Measurements from ENCODE around the gene MS4A13. TPM values are rescaled to one million over a fixed set of nuclear protein-coding genes. Genes with fewer than 3 reads are reported as not detected.
"Not testable (repeated sequence)": the region's sequence is repeated elsewhere in the genome, so short reads cannot be mapped to it uniquely, and the experiment has no call there.

The MS4A13 gene
- not detected for total RNA-seq
- long read RNA-seq = 0 reads

GRCh38 chr11:60515144-60515855, at the start of gene MS4A13:
MS4A13 (plus strand) TSS chr11:60515392; CDS start chr11:60518084, 2,692 bp downstream.
- DNase-seq (ENCODE audit: missing footprints) (peak; percentile 73), ATAC-seq (no peak)
- intact Hi-C loops (cut with DNase I) = no loop called here

GRCh38 chr11:60468829-60469228, 46.4 kb upstream of the MS4A13 start:
- ATAC-seq (no peak), DNase-seq (ENCODE audit: missing footprints) (no peak)
- intact Hi-C loops (cut with DNase I) = no loop called here

- intact Hi-C loops (cut with DNase I) = no loop called here
- no peak for ATAC-seq
- DNase-seq (ENCODE audit: missing footprints) = no peak
Measured at GRCh38 chr11:60469723-60470122, 45.5 kb upstream of the MS4A13 start.

- ATAC-seq = peak; percentile 23
Measured at GRCh38 chr11:60477035-60477445, 38.2 kb upstream of the MS4A13 start.

GRCh38 chr11:60482361-60482760, 32.8 kb upstream of the MS4A13 start:
- intact Hi-C loops (cut with DNase I) = no loop called here
- ATAC-seq (no peak), DNase-seq (ENCODE audit: missing footprints) (no peak)

More at GRCh38 chr11:60477035-60477445, 38.2 kb upstream of the MS4A13 start:
- DNase-seq (ENCODE audit: missing footprints) = no peak
- intact Hi-C loops (cut with DNase I) = no loop called here

- DNase-seq (ENCODE audit: missing footprints) (no peak), ATAC-seq (no peak)
- intact Hi-C loops (cut with DNase I) = no loop called here
Measured at GRCh38 chr11:60485987-60486386, 29.2 kb upstream of the MS4A13 start.

- intact Hi-C loops (cut with DNase I) = no loop called here
Measured at GRCh38 chr11:60492488-60493009, 22.6 kb upstream of the MS4A13 start, which contains the start of gene MS4A12. MS4A12 (plus strand) TSS chr11:60492778; CDS start chr11:60497319, 4,541 bp downstream.

GRCh38 chr11:60493454-60493853, 21.7 kb upstream of the MS4A13 start:
- intact Hi-C loops (cut with DNase I) = no loop called here
- DNase-seq (ENCODE audit: missing footprints) = no peak
- no peak for ATAC-seq

More at GRCh38 chr11:60492488-60493009, 22.6 kb upstream of the MS4A13 start, which contains the start of gene MS4A12:
- ATAC-seq = no peak
- no peak for DNase-seq (ENCODE audit: missing footprints)

- intact Hi-C loops (cut with DNase I) = no loop called here
- DNase-seq (ENCODE audit: missing footprints) (no peak), ATAC-seq (no peak)
Measured at GRCh38 chr11:60498399-60498798, 16.8 kb upstream of the MS4A13 start.

GRCh38 chr11:60498853-60499252, 16.3 kb upstream of the MS4A13 start:
- intact Hi-C loops (cut with DNase I) = no loop called here

GRCh38 chr11:60500276-60500910, 14.8 kb upstream of the MS4A13 start:
- ATAC-seq (no peak), DNase-seq (ENCODE audit: missing footprints) (no peak)
- intact Hi-C loops (cut with DNase I) = no loop called here

More at GRCh38 chr11:60498853-60499252, 16.3 kb upstream of the MS4A13 start:
- ATAC-seq = no peak
- DNase-seq (ENCODE audit: missing footprints) = peak; percentile 55

GRCh38 chr11:60502221-60502775, 12.9 kb upstream of the MS4A13 start:
- intact Hi-C loops (cut with DNase I) = no loop called here
- DNase-seq (ENCODE audit: missing footprints) (no peak), ATAC-seq (no peak)

- DNase-seq (ENCODE audit: missing footprints) (no peak), ATAC-seq (no peak)
- intact Hi-C loops (cut with DNase I) = no loop called here
Measured at GRCh38 chr11:60504219-60504905, 10.8 kb upstream of the MS4A13 start.

- DNase-seq (ENCODE audit: missing footprints); intact Hi-C loops (cut with DNase I); ATAC-seq: not testable (repeated sequence)
Measured at GRCh38 chr11:60509609-60510008, 5.6 kb upstream of the MS4A13 start.

- intact Hi-C loops (cut with DNase I); ATAC-seq; DNase-seq (ENCODE audit: missing footprints): not testable (repeated sequence)
Measured at GRCh38 chr11:60510209-60510608, 5.0 kb upstream of the MS4A13 start.

- ATAC-seq (no peak), DNase-seq (ENCODE audit: missing footprints) (no peak)
- intact Hi-C loops (cut with DNase I) = no loop called here
Measured at GRCh38 chr11:60511393-60511792, 3.8 kb upstream of the MS4A13 start.

- ATAC-seq (no peak), DNase-seq (ENCODE audit: missing footprints) (no peak)
- intact Hi-C loops (cut with DNase I) = no loop called here
Measured at GRCh38 chr11:60512651-60513225, 2.5 kb upstream of the MS4A13 start.

All from Right ventricle myocardium inferior (tissue), 1 donor.